Gastroesophageal sphincter (tissue), 3 donors: ENCODE results near the gene DEDD.

ENCODE experiments used
- CTCF ChIP-seq, 4 experiments: fragments of 200-600 bp in 2 of 4; fragments of 450-650 bp in 2 of 4; sonication (generic) in 1 of 4; IDR thresholded peaks; one replicate each; pipeline ENCODE4 v1.5.1; 2017 to 2019; ENCODE audit warnings: antibody characterized with exemption in 4 of 4, mild to moderate bottlenecking in 2 of 4, moderate library complexity in 2 of 4
- EP300 ChIP-seq: sonication (generic); formaldehyde crosslinking; IDR thresholded peaks from one replicate; pipeline ENCODE4 v1.6.1; 2017; ENCODE audit warnings: antibody characterized with exemption, mild to moderate bottlenecking
- POLR2A ChIP-seq, 2 donors: fragments of 450-650 bp; IDR thresholded peaks; one replicate each; pipeline ENCODE4 v1.6.1; 2017; ENCODE audit warnings: antibody characterized with exemption in 2 of 2, mild to moderate bottlenecking in 2 of 2, moderate library complexity in 1 of 2
- POLR2AphosphoS5 ChIP-seq: sonication (generic); formaldehyde crosslinking; IDR thresholded peaks from one replicate; pipeline ENCODE4 v1.6.1; 2017; ENCODE audit warnings: antibody characterized with exemption

- TF ChIP-seq POLR2A (IDR thresholded peaks at IDR 0.05) (no peak), CTCF (IDR thresholded peaks at IDR 0.05) (no peak), POLR2AphosphoS5 (no peak), EP300 (no peak)
Measured at GRCh38 chr1:161137881-161138280, 5.4 kb upstream of the DEDD start.
